Calu3 (cell line): Measurements from ENCODE around the gene FAM13A. TPM values are rescaled to one million over a fixed set of nuclear protein-coding genes. Genes with fewer than 3 reads are reported as not detected.

Experiments
- BruUV-seq: library from RNA; stranded (reverse); fragments of 400-500 nt; replicated peaks from 2 replicates; lab custom pipeline; 2021; lab: Mats Ljungman, UMichigan
- CTCF ChIA-PET: fragments of 300-600 bp; sonication (Branson Sonifier 250); formaldehyde crosslinking; loops from one replicate; lab custom pipeline; 2022; ENCODE audit warnings: antibody characterized with exemption; lab: Charles Lee
- DNase-seq: peaks from one replicate; pipeline ENCODE4 v3.0.0; 2022
- H3K27ac Mint-ChIP-seq: one replicate; pipeline ENCODE4 v1.8.0; 2022; ENCODE audit warnings: mixed read lengths; ENCODE audit not compliant: unreplicated experiment
- H3K27me3 Mint-ChIP-seq: one replicate; pipeline ENCODE4 v1.8.0; 2022; ENCODE audit warnings: mixed read lengths; ENCODE audit not compliant: unreplicated experiment
- H3K36me3 Mint-ChIP-seq: one replicate; pipeline ENCODE4 v1.8.0; 2022; ENCODE audit warnings: mild to moderate bottlenecking, moderate library complexity, mixed read lengths; ENCODE audit not compliant: insufficient read depth, unreplicated experiment
- H3K4me1 Mint-ChIP-seq: one replicate; pipeline ENCODE4 v1.8.0; 2022; ENCODE audit warnings: mild to moderate bottlenecking, low read depth, mixed read lengths; ENCODE audit not compliant: unreplicated experiment
- H3K4me3 Mint-ChIP-seq: one replicate; pipeline ENCODE4 v1.8.0; 2022; ENCODE audit warnings: mild to moderate bottlenecking, low read depth, moderate library complexity, mixed read lengths; ENCODE audit not compliant: unreplicated experiment
- H3K9me3 Mint-ChIP-seq: one replicate; pipeline ENCODE4 v1.8.0; 2022; ENCODE audit warnings: low read depth, mixed read lengths; ENCODE audit not compliant: unreplicated experiment
- CTCF ChIP-seq: fragments of 200-600 bp; IDR thresholded peaks from one replicate; pipeline ENCODE4 v1.8.0; 2022; ENCODE audit warnings: antibody characterized with exemption; ENCODE audit not compliant: unreplicated experiment
- intact Hi-C: fragments of 100-400 bp; cut with micrococcal nuclease; formaldehyde crosslinking; loops from one replicate; pipeline ENCODE4 v1.10.0; 2022; ENCODE audit not compliant: unreplicated experiment
- total RNA-seq: library from RNA; stranded (reverse); gene quantifications from 2 replicates; pipeline ENCODE4 v1.2.3, GENCODE V29; 2022

The FAM13A gene
- total RNA-seq, 1 experiment from 2014 or later, result 13.5 TPM

GRCh38 chr4:89072921-89073320, 15.9 kb upstream of the FAM13A start:
- no peak overlapping the region for H3K27ac Mint-ChIP-seq
- no peak for TF ChIP-seq CTCF
- no peak overlapping the region for H3K4me3 Mint-ChIP-seq
- no peaks in the 10 kb centered on the region for H3K4me1 Mint-ChIP-seq
- H3K27me3 Mint-ChIP-seq, result no peaks in the 10 kb centered on the region
- H3K36me3 Mint-ChIP-seq, result no peaks in the 10 kb centered on the region
- intact Hi-C loops, result no loop called here
- H3K9me3 Mint-ChIP-seq, result no peaks in the 10 kb centered on the region
- BruUV-seq, result no TSS peak
- CTCF ChIA-PET, result no interaction called here
- no peak for DNase-seq

GRCh38 chr4:89071311-89071710, 14.3 kb upstream of the FAM13A start:
- Mint-ChIP-seq H3K4me3 (no peak overlapping the region), H3K36me3 (no peaks in the 10 kb centered on the region), H3K27me3 (no peaks in the 10 kb centered on the region), H3K9me3 (no peaks in the 10 kb centered on the region), H3K4me1 (no peaks in the 10 kb centered on the region), H3K27ac (no peak overlapping the region)
- no TSS peak for BruUV-seq
- intact Hi-C loops, result no loop called here
- TF ChIP-seq CTCF, result no peak
- CTCF ChIA-PET, result no interaction called here
- DNase-seq, result no peak

- intact Hi-C loops, result no loop called here
- no peaks in the 10 kb centered on the region for H3K27me3 Mint-ChIP-seq
- no peaks in the 10 kb centered on the region for H3K36me3 Mint-ChIP-seq
- H3K27ac Mint-ChIP-seq, result no peak overlapping the region
- CTCF ChIA-PET, result no interaction called here
- no peak for TF ChIP-seq CTCF
- BruUV-seq, result no TSS peak
- no peaks in the 10 kb centered on the region for H3K4me1 Mint-ChIP-seq
- no peak for DNase-seq
- no peak overlapping the region for H3K4me3 Mint-ChIP-seq
- no peaks in the 10 kb centered on the region for H3K9me3 Mint-ChIP-seq
Observed at GRCh38 chr4:89070041-89070440, 13.1 kb upstream of the FAM13A start.

GRCh38 chr4:89069481-89069880, 12.5 kb upstream of the FAM13A start:
- intact Hi-C loops, result no loop called here
- H3K9me3 Mint-ChIP-seq, result no peaks in the 10 kb centered on the region
- no peaks in the 10 kb centered on the region for H3K4me1 Mint-ChIP-seq
- no peak overlapping the region for H3K4me3 Mint-ChIP-seq
- DNase-seq, result no peak
- CTCF ChIA-PET, result no interaction called here
- no peaks in the 10 kb centered on the region for H3K36me3 Mint-ChIP-seq
- no peak overlapping the region for H3K27ac Mint-ChIP-seq
- no TSS peak for BruUV-seq
- H3K27me3 Mint-ChIP-seq, result no peaks in the 10 kb centered on the region
- TF ChIP-seq CTCF, result no peak
